Neuronal stem cell (in vitro differentiated cells): ENCODE measurements around the gene BTBD6.

Experiments used
- DNase-seq: peaks from one replicate; pipeline ENCODE4 v3.0.0-alpha.2; 2013; ENCODE audit warnings: low spot score
- H2AFZ ChIP-seq: one replicate; pipeline ENCODE4 v1.6.1; 2013; ENCODE audit warnings: mild to moderate bottlenecking, low read length, inconsistent platforms
- H2AK5ac ChIP-seq: 2 replicates; pipeline ENCODE4 v1.6.1; 2013; ENCODE audit warnings: low read depth, mild to moderate bottlenecking, inconsistent platforms, low read length, moderate library complexity, mixed read lengths
- H2BK120ac ChIP-seq: 2 replicates; pipeline ENCODE4 v1.6.1; 2013; ENCODE audit warnings: low read depth, mild to moderate bottlenecking, inconsistent platforms, low read length, moderate library complexity, mixed read lengths
- H2BK12ac ChIP-seq: one replicate; pipeline ENCODE4 v1.6.1; 2013; ENCODE audit warnings: low read length, inconsistent platforms
- H2BK15ac ChIP-seq: 2 replicates; pipeline ENCODE4 v1.6.1; 2013; ENCODE audit warnings: mild to moderate bottlenecking, low read length, inconsistent platforms, mixed read lengths
- H2BK5ac ChIP-seq: one replicate; pipeline ENCODE4 v1.6.1; 2013; ENCODE audit warnings: inconsistent platforms, mild to moderate bottlenecking, low read length, moderate library complexity
- H3K14ac ChIP-seq: one replicate; pipeline ENCODE4 v1.6.1; 2013; ENCODE audit warnings: low read length, inconsistent platforms
- H3K18ac ChIP-seq: 2 replicates; pipeline ENCODE4 v1.6.1; 2013; ENCODE audit warnings: low read length, inconsistent platforms
- H3K23ac ChIP-seq: 2 replicates; pipeline ENCODE4 v1.6.1; 2013; ENCODE audit warnings: low read depth, mild to moderate bottlenecking, mixed read lengths, low read length, inconsistent platforms; ENCODE audit not compliant: poor library complexity
- H3K27ac ChIP-seq: replicated peaks from 3 replicates; pipeline ENCODE4 v1.5.1; 2013; ENCODE audit warnings: low read length, inconsistent platforms
- H3K27me3 ChIP-seq, 3 experiments: 2 replicates each; pipeline ENCODE4 v1.6.1; 2013; ENCODE audit warnings: low read length in 3 of 3, mild to moderate bottlenecking in 2 of 3, inconsistent platforms in 1 of 3, low read depth in 1 of 3, mixed read lengths in 1 of 3, moderate library complexity in 1 of 3; ENCODE audit not compliant: control insufficient read depth in 3 of 3, insufficient read depth in 3 of 3
- H3K36me3 ChIP-seq, 2 donors: replicated peaks in 1 of 2; 2 replicates each; pipeline ENCODE4 v1.6.1; 2013; ENCODE audit warnings: low read length in 2 of 2; ENCODE audit not compliant: control insufficient read depth in 2 of 2, insufficient read depth in 2 of 2
- H3K4ac ChIP-seq: 2 replicates; pipeline ENCODE4 v1.6.1; 2013; ENCODE audit warnings: inconsistent platforms, mild to moderate bottlenecking, low read length, moderate library complexity
- H3K4me1 ChIP-seq, 2 donors: 1 replicate in 1 of 2; 2 replicates in 1 of 2; pipeline ENCODE4 v1.6.1; 2013; ENCODE audit warnings: low read length in 2 of 2, low read depth in 1 of 2; ENCODE audit not compliant: control insufficient read depth in 2 of 2, insufficient read depth in 1 of 2
- H3K4me2 ChIP-seq: one replicate; pipeline ENCODE4 v1.6.1; 2013; ENCODE audit warnings: mild to moderate bottlenecking, low read length, inconsistent platforms; ENCODE audit not compliant: insufficient read depth, poor library complexity, severe bottlenecking
- H3K4me3 ChIP-seq, 2 donors: 2 replicates each; pipeline ENCODE4 v1.5.1; 2013; ENCODE audit warnings: low read length in 2 of 2, mild to moderate bottlenecking in 2 of 2, inconsistent platforms in 1 of 2, moderate library complexity in 1 of 2
- H3K79me1 ChIP-seq: one replicate; pipeline ENCODE4 v1.6.1; 2013; ENCODE audit warnings: low read depth, mild to moderate bottlenecking, inconsistent platforms, low read length, moderate library complexity
- H3K9ac ChIP-seq: one replicate; pipeline ENCODE4 v1.6.1; 2013; ENCODE audit warnings: mild to moderate bottlenecking, low read depth, low read length, inconsistent platforms; ENCODE audit not compliant: poor library complexity
- H3K9me3 ChIP-seq, 2 donors: replicated peaks in 1 of 2; 2 replicates each; pipeline versions ENCODE3 to v1.6.1; 2013; ENCODE audit warnings: low read length in 2 of 2, mild to moderate bottlenecking in 2 of 2, inconsistent platforms in 1 of 2, low read depth in 1 of 2, mixed read lengths in 1 of 2, moderate library complexity in 1 of 2; ENCODE audit not compliant: control insufficient read depth in 2 of 2, insufficient read depth in 1 of 2
- H4K8ac ChIP-seq: one replicate; pipeline ENCODE4 v1.6.1; 2013; ENCODE audit warnings: low read depth, mild to moderate bottlenecking, inconsistent platforms, low read length, moderate library complexity
- H4K91ac ChIP-seq: one replicate; pipeline ENCODE4 v1.6.1; 2013; ENCODE audit warnings: low read length, low read depth, mild to moderate bottlenecking, inconsistent platforms; ENCODE audit not compliant: poor library complexity
- WGBS, 2 donors: extraction: QIAGEN DNeasy Blood & Tissue Kit; methylation state at CpG; one replicate each; pipeline ENCODE4 v1.1.7; 2013; ENCODE audit warnings: missing lambda C conversion rate in 2 of 2, mixed read lengths in 1 of 2; ENCODE audit not compliant: insufficient read length in 2 of 2, insufficient replicate concordance in 1 of 2; ENCODE audit errors: extremely low coverage in 2 of 2; 5-methylcytosine and 5-hydroxymethylcytosine counted together

Gene BTBD6

GRCh38 chr14:105247715-105248367, 492 bp upstream of the BTBD6 start:
- Histone ChIP-seq H3K9ac (peak overlapping the region; percentile 92), H3K18ac (peak overlapping the region; percentile 99), H2BK120ac (peak overlapping the region; percentile 52), H3K4me2 (peak overlapping the region; percentile 96), H3K4me1 (peaks cover 0 to 7% of the 10 kb centered on the region in 2 donors), H2BK12ac (peak overlapping the region; percentile 14), H3K27me3 (no peaks in the 10 kb centered on the region), H3K79me1 (peaks cover 8% of the 10 kb centered on the region), H2BK5ac (peak overlapping the region; percentile 77), H3K27ac (no peak overlapping the region), H3K9me3 (no peaks in the 10 kb centered on the region), H3K36me3 (peaks cover 13 to 59% of the 10 kb centered on the region in 2 donors), H3K4ac (peak overlapping the region; percentile 53), H4K91ac (no peak overlapping the region), H2AK5ac (peak overlapping the region; percentile 90), H2AFZ (peak overlapping the region; percentile 74), H4K8ac (peak overlapping the region; percentile 76), H3K23ac (peak overlapping the region; percentile 87), H2BK15ac (peak overlapping the region; percentile 3), H3K14ac (peak overlapping the region; percentile 100), H3K4me3 (peak overlapping the region; percentile 34 to 82)
- DNase-seq = no peak
- no CpG with 5 or more reads among the region's 42 CpGs for whole genome bisulfite sequencing, 2 donors

- Histone ChIP-seq H3K14ac (peak overlapping the region; percentile 97), H3K4me3 (peak overlapping the region in 1 of 2 donors; percentile 87), H3K4ac (peak overlapping the region; percentile 84), H3K27ac (no peak overlapping the region), H2BK12ac (no peak overlapping the region), H4K8ac (no peak overlapping the region), H2AK5ac (peak overlapping the region; percentile 70), H2BK120ac (no peak overlapping the region), H3K9ac (peak overlapping the region; percentile 96), H4K91ac (no peak overlapping the region), H3K18ac (peak overlapping the region; percentile 93), H2AFZ (no peak overlapping the region), H3K79me1 (peaks cover 9% of the 10 kb centered on the region), H3K36me3 (peaks cover 17 to 57% of the 10 kb centered on the region in 2 donors), H3K27me3 (no peaks in the 10 kb centered on the region), H3K4me2 (peak overlapping the region; percentile 93), H3K4me1 (peaks cover 0 to 7% of the 10 kb centered on the region in 2 donors), H3K23ac (peak overlapping the region; percentile 73), H2BK15ac (no peak overlapping the region), H2BK5ac (no peak overlapping the region), H3K9me3 (no peaks in the 10 kb centered on the region)
- no CpG with 5 or more reads among the region's 62 CpGs for WGBS, 2 donors
- peak; percentile 9 for DNase-seq
Observed at GRCh38 chr14:105249182-105250007, 1.1 kb downstream of the BTBD6 start.

GRCh38 chr14:105250008-105250366, 1.7 kb downstream of the BTBD6 start:
- Histone ChIP-seq H3K4ac (no peak overlapping the region), H3K9ac (peak overlapping the region; percentile 30), H3K27me3 (no peaks in the 10 kb centered on the region), H3K36me3 (peaks cover 17 to 56% of the 10 kb centered on the region in 2 donors), H3K23ac (no peak overlapping the region), H4K8ac (no peak overlapping the region), H3K14ac (no peak overlapping the region), H2BK5ac (no peak overlapping the region), H2AFZ (no peak overlapping the region), H3K4me1 (peaks cover 0 to 7% of the 10 kb centered on the region in 2 donors), H2AK5ac (no peak overlapping the region), H3K18ac (no peak overlapping the region), H2BK15ac (no peak overlapping the region), H4K91ac (no peak overlapping the region), H2BK12ac (no peak overlapping the region), H3K79me1 (peaks cover 9% of the 10 kb centered on the region), H3K9me3 (no peaks in the 10 kb centered on the region), H3K4me3 (no peak overlapping the region), H2BK120ac (no peak overlapping the region), H3K27ac (no peak overlapping the region), H3K4me2 (no peak overlapping the region)
- DNase-seq = no peak
- no CpG with 5 or more reads among the region's 16 CpGs for WGBS, 2 donors

GRCh38 chr14:105250986-105251385, 2.7 kb downstream of the BTBD6 start:
- Histone ChIP-seq H3K79me1 (peaks cover 9% of the 10 kb centered on the region), H3K4ac (no peak overlapping the region), H3K4me3 (no peak overlapping the region), H3K9ac (no peak overlapping the region), H3K9me3 (no peaks in the 10 kb centered on the region), H3K14ac (no peak overlapping the region), H3K23ac (no peak overlapping the region), H3K18ac (no peak overlapping the region), H3K4me1 (peaks cover 0 to 7% of the 10 kb centered on the region in 2 donors), H3K36me3 (peaks cover 17 to 62% of the 10 kb centered on the region in 2 donors), H4K8ac (no peak overlapping the region), H2BK15ac (no peak overlapping the region), H2BK12ac (no peak overlapping the region), H2AK5ac (no peak overlapping the region), H2AFZ (no peak overlapping the region), H4K91ac (no peak overlapping the region), H2BK120ac (no peak overlapping the region), H3K27ac (no peak overlapping the region), H3K4me2 (no peak overlapping the region), H2BK5ac (no peak overlapping the region), H3K27me3 (no peaks in the 10 kb centered on the region)
- no CpG with 5 or more reads among the region's 4 CpGs for WGBS, 2 donors
- DNase-seq = no peak
